ENCODE results near the gene ZFC3H1.
A peak's percentile ranks its signal among the peaks of the same experiment; 100 is the strongest.

The ZFC3H1 gene

DNA sequence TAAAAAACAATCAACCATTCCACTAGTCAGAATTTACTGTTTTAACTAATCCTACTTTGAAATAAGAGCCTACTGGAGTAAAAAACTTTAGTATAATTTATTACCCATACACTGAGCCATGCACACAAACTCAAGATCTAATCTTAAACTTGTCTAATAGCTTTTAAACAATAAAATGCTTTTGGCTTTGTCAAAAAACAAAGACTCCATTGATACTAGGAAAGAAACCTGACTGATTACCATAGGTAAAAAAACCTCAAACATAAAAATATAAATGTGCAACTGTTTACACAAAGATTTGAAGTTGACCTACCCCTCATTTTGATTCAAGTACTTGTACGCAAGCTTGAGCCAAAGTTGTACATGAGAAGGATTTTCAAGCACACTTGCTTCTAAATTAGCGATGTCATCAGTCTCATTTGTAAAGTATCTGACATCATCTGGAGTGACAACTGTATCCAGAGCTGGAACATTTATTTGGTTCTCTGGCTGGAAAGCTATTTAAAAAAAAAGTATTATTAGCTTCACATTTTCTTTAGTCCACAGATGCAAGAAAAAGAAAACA, 36.1 kb downstream of the ZFC3H1 start:
- DNase-seq: no peak

DNA sequence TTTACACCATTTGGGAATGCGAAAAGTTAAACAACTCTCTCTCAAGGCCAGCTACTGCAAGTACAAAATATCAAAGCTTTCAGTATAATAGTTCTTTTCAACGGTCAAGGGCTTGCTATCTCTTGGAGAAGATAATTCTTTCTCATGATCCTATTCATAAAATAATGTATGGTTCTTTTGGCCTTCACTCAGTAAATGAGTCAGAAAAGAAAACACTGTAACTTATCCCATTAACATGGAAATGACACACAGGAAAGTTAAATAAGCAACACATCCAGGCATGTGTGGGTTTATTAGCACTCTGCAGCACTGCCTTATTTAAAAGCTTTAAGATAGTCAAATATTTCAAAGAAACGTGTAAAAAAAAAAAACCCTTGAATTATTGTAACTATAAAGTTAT, 36.9 kb downstream of the ZFC3H1 start:
- no peak for DNase-seq

GRCh38 chr12:71626098-71626497, 37.5 kb downstream of the ZFC3H1 start:
- DNase-seq: peak; percentile 90

GRCh38 chr12:71625476-71625875, 38.2 kb downstream of the ZFC3H1 start:
- no peak for DNase-seq

DNA sequence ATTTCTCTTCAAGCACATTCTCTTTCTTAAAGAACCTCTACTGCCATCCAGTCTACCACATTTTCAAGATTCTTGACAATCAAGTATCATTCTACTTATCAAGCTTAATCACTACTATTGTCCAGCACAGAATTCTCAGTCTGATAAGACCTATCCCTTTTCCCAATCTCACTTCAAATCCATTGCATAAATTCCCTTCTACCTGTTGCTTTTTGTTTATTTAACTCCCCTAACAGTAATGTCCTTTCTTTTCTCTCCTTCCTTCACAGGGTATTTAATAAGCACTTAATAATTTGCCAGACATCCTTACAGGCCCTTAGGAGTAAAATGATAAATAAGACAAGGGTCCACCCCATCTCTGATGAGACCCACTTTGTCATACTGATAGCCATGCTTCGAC, 41.7 kb downstream of the ZFC3H1 start:
- DNase-seq: no peak

GRCh38 chr12:71610031-71610795, 53.4 kb downstream of the ZFC3H1 start:
- peak; percentile 65 for DNase-seq

GRCh38 chr12:71607494-71608330, 55.9 kb downstream of the ZFC3H1 start:
- peak; percentile 16 for DNase-seq

GRCh38 chr12:71605039-71605438, 58.6 kb downstream of the ZFC3H1 start:
- DNase-seq: no peak

- no peak for DNase-seq
Observed at GRCh38 chr12:71602761-71603577, 60.7 kb downstream of the ZFC3H1 start.

DNA sequence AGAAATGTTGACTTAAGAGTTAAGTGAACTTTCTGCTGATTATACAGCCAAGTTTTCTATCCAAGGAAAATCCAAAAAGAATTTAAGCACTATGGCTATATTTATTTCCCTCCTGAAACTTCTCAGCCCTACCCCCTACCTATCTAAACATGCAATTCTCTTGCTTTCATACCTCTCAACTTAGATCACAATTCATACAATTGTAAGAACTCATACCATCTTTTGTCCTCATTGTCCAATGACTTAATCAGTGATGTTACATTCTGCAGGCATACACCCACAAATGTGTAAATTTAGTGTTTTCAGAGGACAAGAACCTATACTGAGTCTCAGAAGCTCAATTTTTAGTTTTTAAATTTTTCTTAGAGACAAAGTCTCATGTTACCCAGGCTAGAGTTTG, 62.1 kb downstream of the ZFC3H1 start:
- DNase-seq: no peak

- DNase-seq: no peak
Observed at GRCh38 chr12:71599210-71599609, 64.4 kb downstream of the ZFC3H1 start.

DNA sequence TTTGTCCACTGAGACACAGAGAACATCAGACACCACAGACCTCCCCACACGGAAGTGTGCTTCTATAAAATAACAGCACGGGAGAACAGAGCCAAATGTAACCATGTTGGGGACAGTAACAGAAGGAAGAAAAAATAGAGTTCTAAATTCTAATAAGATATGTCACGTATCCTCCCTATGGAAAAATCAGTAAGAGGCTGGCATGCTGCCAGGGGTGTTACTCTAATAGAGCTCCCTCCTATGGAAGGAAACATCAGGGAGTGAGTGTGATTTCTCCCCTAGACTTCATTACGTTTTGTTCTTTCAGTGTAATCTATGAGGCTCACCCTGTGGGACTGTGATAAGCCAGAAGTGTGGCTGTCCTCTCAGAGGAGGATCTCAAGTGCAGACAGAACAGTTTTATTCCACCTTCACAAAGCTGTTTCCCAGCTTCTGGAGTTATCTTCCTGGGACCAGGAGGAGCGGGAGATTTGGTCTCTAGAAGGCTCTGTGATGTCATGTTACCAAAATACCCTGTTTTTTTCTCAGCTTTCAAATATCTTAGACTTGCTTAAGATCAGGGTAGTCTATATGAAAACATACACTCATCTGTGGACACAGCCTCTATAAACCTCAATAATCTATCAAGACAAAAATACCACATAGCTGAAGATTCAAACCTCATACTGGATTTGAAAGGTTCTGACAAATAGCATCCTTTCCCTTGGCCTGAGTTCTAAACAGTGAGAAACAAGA, 69.3 kb downstream of the ZFC3H1 start:
- DNase-seq: peak; percentile 50

DNA sequence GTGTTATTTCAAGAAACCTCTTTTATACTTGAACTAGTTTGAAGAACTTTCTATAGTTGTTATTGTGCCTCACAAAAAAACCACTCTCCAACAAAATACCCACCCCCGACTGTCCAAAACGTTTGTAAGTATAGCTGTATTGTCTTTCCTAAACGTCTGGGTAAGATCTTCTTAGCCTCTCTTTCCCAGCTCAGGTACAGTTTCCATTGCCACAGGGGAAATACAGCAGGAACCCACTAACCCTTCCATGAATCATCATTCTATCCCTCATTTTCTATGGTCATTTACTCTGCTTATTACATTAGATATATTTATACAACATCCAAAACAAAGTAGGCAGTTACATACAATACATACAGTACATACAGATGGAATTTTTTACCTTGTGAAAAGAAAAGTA, 70.8 kb downstream of the ZFC3H1 start:
- no peak for DNase-seq

- no peak for DNase-seq
Observed at GRCh38 chr12:71591601-71592000, 72.0 kb downstream of the ZFC3H1 start.

DNA sequence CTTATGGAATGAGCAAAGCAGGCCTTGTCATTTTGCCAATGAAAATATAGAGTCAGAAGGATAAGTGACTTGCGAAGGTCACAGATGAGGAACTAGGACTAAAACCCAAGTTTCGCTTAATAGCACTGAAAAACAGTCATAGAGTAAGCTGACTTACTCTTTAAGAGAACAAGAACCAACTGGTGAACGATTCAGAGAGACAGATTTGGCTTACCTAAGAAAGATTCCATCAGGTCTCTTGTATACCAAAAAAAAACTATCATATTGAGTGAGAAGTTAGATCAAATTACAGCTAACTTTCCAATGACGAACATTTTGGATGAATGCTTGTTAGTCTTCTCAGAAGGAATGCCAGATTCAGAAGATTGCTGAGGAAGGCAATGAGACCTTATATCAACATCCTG, 74.2 kb downstream of the ZFC3H1 start:
- no peak for DNase-seq

- DNase-seq: no peak
Observed at GRCh38 chr12:71587012-71587411, 76.6 kb downstream of the ZFC3H1 start.

- no peak for DNase-seq
Observed at GRCh38 chr12:71585218-71585617, 78.4 kb downstream of the ZFC3H1 start.

GRCh38 chr12:71584356-71584755, 79.3 kb downstream of the ZFC3H1 start:
- no peak for DNase-seq

DNA sequence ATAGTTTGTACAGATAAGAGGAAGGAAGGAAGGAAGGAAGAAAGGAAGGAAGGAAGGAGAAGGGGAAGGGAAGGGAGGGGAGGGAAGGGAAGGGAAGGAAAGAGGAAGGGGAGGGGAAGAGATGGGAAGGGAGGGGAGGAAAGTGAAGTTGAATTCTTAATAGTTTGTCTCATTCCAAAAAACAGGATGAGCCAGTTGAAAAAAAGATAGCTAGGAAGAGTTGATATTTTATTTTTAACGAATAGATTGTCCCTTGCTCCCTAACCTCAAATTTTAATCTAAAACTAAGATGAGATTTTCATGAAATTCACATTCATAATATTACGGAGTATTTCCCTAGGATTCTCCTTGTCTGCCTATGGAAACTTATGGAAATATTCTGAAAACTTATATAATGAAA, 80.7 kb downstream of the ZFC3H1 start:
- no peak for DNase-seq

DNA sequence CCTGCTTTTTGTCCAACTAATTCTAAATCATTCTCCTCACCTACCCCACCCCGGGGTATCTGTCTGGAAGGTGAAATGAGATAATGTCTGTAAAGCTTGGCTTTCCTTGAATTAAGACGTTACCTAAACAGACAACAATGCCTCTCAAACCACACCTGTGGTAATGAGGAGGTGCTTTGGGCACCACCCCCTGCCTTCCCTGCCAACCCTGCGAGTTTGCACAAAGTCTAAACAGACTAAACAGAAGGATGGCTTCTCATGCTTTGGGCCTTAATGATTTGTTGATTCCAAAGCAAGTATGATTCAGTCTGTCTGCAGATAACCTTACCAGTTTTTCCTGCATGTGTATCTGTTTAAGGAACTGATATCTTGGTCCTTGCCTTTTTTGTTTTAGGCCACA, 82.4 kb downstream of the ZFC3H1 start:
- no peak for DNase-seq

DNA sequence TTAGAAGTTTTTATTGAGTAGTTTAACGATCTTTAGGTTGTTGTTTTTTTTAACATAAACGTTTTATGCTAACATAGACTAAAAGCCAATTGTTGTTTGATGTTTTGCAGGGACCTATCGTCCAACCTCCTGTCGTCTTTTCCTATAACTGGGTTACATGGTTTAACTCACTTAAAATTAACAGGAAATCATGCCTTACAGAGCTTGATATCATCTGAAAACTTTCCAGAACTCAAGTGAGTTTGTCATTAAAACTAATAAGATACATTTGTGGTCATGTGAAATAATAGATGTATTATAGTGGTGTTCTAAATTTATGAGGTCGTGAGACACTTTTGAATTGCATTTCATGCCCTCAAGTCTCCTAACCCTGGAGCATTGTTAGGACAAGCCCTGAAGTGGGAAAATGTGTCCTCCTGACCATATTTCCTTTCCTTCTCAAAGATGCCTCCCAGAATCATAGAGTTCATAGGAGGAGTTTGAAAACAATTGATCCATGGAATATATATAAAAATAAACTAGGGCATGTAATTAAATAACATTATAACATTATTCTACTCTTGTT, 84.9 kb downstream of the ZFC3H1 start:
- no peak for DNase-seq

DNA sequence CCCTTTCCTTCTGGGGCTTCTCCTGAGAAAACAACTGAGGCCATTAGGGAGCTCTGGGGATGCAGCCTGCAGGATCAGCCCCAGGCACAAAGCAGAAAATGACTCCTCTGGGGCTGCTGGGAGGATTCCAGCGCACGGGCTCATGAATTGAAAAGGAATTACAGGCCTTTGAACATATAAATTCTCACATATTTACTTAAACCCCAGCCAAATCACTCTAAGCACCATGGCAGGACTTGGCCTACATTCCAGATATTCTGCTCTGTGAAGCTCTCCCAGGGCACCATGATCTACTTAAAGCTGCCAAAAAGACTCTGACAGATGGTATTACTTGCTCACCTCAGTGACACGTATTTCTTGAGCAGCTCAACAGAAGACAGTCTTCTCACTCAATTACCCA, 87.2 kb downstream of the ZFC3H1 start:
- no peak for DNase-seq

Data from hematopoietic multipotent progenitor cell treated with erythropoietin and hydrocortisone succinate and interleukin-3 and kit ligand, for 4 days (in vitro differentiated cells).